Spleen (tissue), 11 donors: ENCODE data around the gene KCNC1. TPM values are rescaled to one million over a fixed set of nuclear protein-coding genes. Genes with fewer than 3 reads are reported as not detected.

Source experiments
- DNase-seq: peaks from one replicate; pipeline ENCODE4 v3.0.0-alpha.2; 2020
- H3K27ac ChIP-seq, 8 donors: fragments of 200-600 bp; sonication (generic) in 7 of 8; 1 replicate in 4 of 8; 2 replicates in 4 of 8; pipeline versions ENCODE4 v1.5.0 to v1.8.0; 2016 to 2021; ENCODE audit warnings: inconsistent platforms in 4 of 8, mild to moderate bottlenecking in 4 of 8, moderate library complexity in 1 of 8
- H3K27me3 ChIP-seq, 7 donors: fragments of 200-600 bp; sonication (generic) in 6 of 7; replicated peaks in 1 of 7; 1 replicate in 4 of 7; 2 replicates in 3 of 7; pipeline versions ENCODE4 v1.5.0 to v1.8.0; 2016 to 2021; ENCODE audit warnings: inconsistent platforms in 3 of 7, mild to moderate bottlenecking in 1 of 7
- H3K36me3 ChIP-seq, 6 donors: fragments of 200-600 bp; sonication (generic) in 5 of 6; 1 replicate in 4 of 6; 2 replicates in 2 of 6; pipeline versions ENCODE4 v1.5.0 to v1.8.0; 2016 to 2021; ENCODE audit warnings: inconsistent platforms in 2 of 6
- H3K4me1 ChIP-seq, 6 donors: fragments of 200-600 bp; sonication (generic) in 5 of 6; 1 replicate in 3 of 6; 2 replicates in 3 of 6; pipeline versions ENCODE4 v1.5.0 to v1.8.0; 2016 to 2021; ENCODE audit warnings: inconsistent platforms in 3 of 6
- H3K4me3 ChIP-seq, 8 donors: fragments of 200-600 bp; sonication (generic) in 7 of 8; 1 replicate in 4 of 8; 2 replicates in 4 of 8; pipeline versions ENCODE4 v1.5.0 to v1.8.0; 2016 to 2021; ENCODE audit warnings: inconsistent platforms in 4 of 8, mild to moderate bottlenecking in 4 of 8, moderate library complexity in 2 of 8
- H3K9me3 ChIP-seq, 8 donors: fragments of 200-600 bp; sonication (generic) in 7 of 8; 1 replicate in 4 of 8; 2 replicates in 4 of 8; pipeline versions ENCODE4 v1.5.0 to v1.8.0; 2016 to 2021; ENCODE audit warnings: inconsistent platforms in 4 of 8
- POLR2A ChIP-seq, 3 donors: fragments of 450-650 bp; IDR thresholded peaks; one replicate each; pipeline ENCODE4 v1.5.1; 2017; ENCODE audit warnings: antibody characterized with exemption in 3 of 3, mild to moderate bottlenecking in 1 of 3
- POLR2AphosphoS5 ChIP-seq, 3 donors: sonication (generic); formaldehyde crosslinking; IDR thresholded peaks; one replicate each; pipeline ENCODE4 v1.5.1; 2017; ENCODE audit warnings: antibody characterized with exemption in 3 of 3
- WGBS, 5 donors: extraction: QIAGEN DNeasy Blood & Tissue Kit in 3 of 5; methylation state at CpG; one replicate each; pipeline versions ENCODE4 v1.1.5 to v1.1.7; 2013 to 2018; 5-methylcytosine and 5-hydroxymethylcytosine counted together
- intact Hi-C: fragments of 100-400 bp; cut with DNase I; formaldehyde crosslinking; loops from one replicate; pipeline ENCODE4 v1.15.0; 2023; ENCODE audit warnings: low total_unique reads
- polyA plus RNA-seq, 3 donors: library from polyadenylated mRNA; stranded (reverse); fragments of 200-250 nt; gene quantifications; one replicate each; pipeline ENCODE4 v1.2.1, GENCODE V29; 2013
- total RNA-seq, 7 donors: library from RNA; depleted of rRNA in 3 of 7; stranded (reverse); fragments of >200 nt in 3 of 7; fragmentation: NEBNext Ultra II Directional in 4 of 7; extraction: Animal tissue kit (Norgen Biotek cat#: 25700) in 4 of 7; gene quantifications; one replicate each; pipeline versions ENCODE4 v1.1.0 to v1.2.1, GENCODE V29; 2016 to 2021
- TF ChIP-seq, protein P1 (sequence below), 11 experiments: fragments of 200-600 bp in 7 of 11; fragments of 450-650 bp in 4 of 11; sonication (generic) in 4 of 11; IDR thresholded peaks in 8 of 11; conservative IDR thresholded peaks in 3 of 11; 1 replicate in 7 of 11; 2 replicates in 4 of 11; pipeline versions ENCODE4 v1.4.0 to v1.8.0; 2016 to 2021; ENCODE audit warnings: antibody characterized with exemption in 11 of 11, inconsistent platforms in 4 of 11, mild to moderate bottlenecking in 1 of 11
- donor health status: healthy with polysubstance abuse.
- donor health status: DM: no; HTN: no; CAD: no; lungs with moderate emphysema.
- donor health status: DM: no; HTN: no; CAD: no.
- donor health status: Bipolar disorder and iron deficiency.
- donor health status: healthy.
- donor health status: DM: no; HTN: no; CAD: no.
- donor health status: DM: yes; HTN: yes; CAD: no.

Gene KCNC1
- total and polyA plus RNA-seq, 10 donors, result not detected

DNA sequence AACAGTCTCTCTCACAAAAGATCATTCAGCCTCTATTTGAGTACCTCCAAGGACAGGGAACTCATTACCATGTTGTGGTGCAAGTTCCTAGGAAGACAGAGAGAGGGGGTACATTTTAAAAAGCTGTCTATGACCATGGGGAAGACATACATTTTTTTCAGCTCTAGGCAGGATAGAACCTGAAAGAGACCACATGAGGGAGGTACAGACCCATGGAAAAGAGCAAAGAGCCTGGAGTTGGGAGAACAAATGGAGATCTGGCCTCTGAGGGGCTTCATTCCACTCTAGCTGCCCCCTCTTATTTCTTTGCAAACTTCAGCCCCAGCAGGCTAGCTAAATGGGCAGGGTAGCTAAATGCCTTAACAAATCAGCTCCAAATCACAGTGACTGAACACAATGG, 36.3 kb downstream of the KCNC1 start:
- H3K27me3 ChIP-seq, result no peaks in the 10 kb centered on the region
- no peak for DNase-seq
- intact Hi-C loops, result no loop called here

DNA sequence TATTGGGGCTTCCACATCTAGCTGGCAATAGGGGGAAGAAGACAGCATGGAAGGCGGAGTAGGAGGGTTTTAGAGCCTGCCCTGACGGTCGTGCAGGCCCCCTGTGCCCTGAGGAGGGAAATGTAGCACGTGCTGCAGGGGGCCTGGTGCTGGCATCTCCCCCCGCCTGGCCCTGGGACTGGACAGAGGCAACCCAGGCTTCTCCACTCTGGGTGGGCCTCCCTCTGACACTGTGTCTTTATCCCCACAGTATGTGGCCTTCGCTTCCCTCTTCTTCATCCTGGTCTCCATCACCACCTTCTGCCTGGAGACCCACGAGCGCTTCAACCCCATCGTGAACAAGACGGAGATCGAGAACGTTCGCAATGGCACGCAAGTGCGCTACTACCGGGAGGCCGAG, 36.8 kb downstream of the KCNC1 start:
- Histone ChIP-seq H3K4me1 (no peaks in the 10 kb centered on the region), H3K27ac (no peak overlapping the region), H3K27me3 (no peaks in the 10 kb centered on the region), H3K36me3 (no peaks in the 10 kb centered on the region), H3K9me3 (no peaks in the 10 kb centered on the region), H3K4me3 (no peak overlapping the region)
- intact Hi-C loops, result no loop called here
- WGBS, 5 donors, result 90 to 94% (median 92%) methylated on average over 17 of the region's 17 CpGs
- TF ChIP-seq POLR2A (IDR thresholded peaks at IDR 0.05) (no peak), POLR2AphosphoS5 (IDR thresholded peaks at IDR 0.05) (no peak)
- TF ChIP-seq, protein P1, sequence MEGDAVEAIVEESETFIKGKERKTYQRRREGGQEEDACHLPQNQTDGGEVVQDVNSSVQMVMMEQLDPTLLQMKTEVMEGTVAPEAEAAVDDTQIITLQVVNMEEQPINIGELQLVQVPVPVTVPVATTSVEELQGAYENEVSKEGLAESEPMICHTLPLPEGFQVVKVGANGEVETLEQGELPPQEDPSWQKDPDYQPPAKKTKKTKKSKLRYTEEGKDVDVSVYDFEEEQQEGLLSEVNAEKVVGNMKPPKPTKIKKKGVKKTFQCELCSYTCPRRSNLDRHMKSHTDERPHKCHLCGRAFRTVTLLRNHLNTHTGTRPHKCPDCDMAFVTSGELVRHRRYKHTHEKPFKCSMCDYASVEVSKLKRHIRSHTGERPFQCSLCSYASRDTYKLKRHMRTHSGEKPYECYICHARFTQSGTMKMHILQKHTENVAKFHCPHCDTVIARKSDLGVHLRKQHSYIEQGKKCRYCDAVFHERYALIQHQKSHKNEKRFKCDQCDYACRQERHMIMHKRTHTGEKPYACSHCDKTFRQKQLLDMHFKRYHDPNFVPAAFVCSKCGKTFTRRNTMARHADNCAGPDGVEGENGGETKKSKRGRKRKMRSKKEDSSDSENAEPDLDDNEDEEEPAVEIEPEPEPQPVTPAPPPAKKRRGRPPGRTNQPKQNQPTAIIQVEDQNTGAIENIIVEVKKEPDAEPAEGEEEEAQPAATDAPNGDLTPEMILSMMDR (IDR thresholded peaks at IDR 0.05 in 8 of 11, conservative IDR thresholded peaks at IDR 0.05 in 3 of 11), result no peak
- no peak for DNase-seq

More for the DNA sequence above, 36.3 kb downstream of the KCNC1 start:
- Histone ChIP-seq H3K27ac (no peak overlapping the region), H3K9me3 (no peaks in the 10 kb centered on the region), H3K4me3 (no peak overlapping the region), H3K4me1 (no peaks in the 10 kb centered on the region), H3K36me3 (no peaks in the 10 kb centered on the region)
- TF ChIP-seq POLR2A (IDR thresholded peaks at IDR 0.05) (no peak), POLR2AphosphoS5 (IDR thresholded peaks at IDR 0.05) (no peak)
- TF ChIP-seq, protein P1 (IDR thresholded peaks at IDR 0.05 in 8 of 11, conservative IDR thresholded peaks at IDR 0.05 in 3 of 11), result no peak

DNA sequence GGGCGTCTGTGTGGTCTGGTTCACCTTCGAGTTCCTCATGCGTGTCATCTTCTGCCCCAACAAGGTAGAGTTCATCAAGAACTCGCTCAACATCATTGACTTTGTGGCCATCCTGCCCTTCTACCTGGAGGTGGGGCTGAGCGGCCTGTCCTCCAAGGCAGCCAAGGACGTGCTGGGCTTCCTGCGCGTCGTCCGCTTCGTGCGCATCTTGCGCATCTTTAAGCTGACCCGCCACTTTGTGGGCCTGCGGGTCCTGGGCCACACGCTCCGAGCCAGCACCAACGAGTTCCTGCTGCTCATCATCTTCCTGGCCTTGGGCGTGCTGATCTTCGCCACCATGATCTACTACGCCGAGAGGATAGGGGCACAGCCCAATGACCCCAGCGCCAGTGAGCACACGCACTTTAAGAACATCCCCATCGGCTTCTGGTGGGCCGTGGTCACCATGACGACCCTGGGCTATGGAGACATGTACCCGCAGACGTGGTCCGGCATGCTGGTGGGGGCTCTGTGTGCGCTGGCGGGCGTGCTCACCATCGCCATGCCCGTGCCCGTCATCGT, 37.3 kb downstream of the KCNC1 start:
- 94 to 97% (median 95%) methylated on average over 37 of the region's 37 CpGs for WGBS, 5 donors
- intact Hi-C loops, result no loop called here
- Histone ChIP-seq H3K9me3 (no peaks in the 10 kb centered on the region), H3K4me3 (no peak overlapping the region), H3K4me1 (no peaks in the 10 kb centered on the region), H3K36me3 (no peaks in the 10 kb centered on the region), H3K27ac (no peak overlapping the region), H3K27me3 (no peaks in the 10 kb centered on the region)
- TF ChIP-seq POLR2A (IDR thresholded peaks at IDR 0.05) (no peak), POLR2AphosphoS5 (IDR thresholded peaks at IDR 0.05) (no peak)
- TF ChIP-seq, protein P1 (IDR thresholded peaks at IDR 0.05 in 8 of 11, conservative IDR thresholded peaks at IDR 0.05 in 3 of 11), result no peak
- DNase-seq, result peak; percentile 66

DNA sequence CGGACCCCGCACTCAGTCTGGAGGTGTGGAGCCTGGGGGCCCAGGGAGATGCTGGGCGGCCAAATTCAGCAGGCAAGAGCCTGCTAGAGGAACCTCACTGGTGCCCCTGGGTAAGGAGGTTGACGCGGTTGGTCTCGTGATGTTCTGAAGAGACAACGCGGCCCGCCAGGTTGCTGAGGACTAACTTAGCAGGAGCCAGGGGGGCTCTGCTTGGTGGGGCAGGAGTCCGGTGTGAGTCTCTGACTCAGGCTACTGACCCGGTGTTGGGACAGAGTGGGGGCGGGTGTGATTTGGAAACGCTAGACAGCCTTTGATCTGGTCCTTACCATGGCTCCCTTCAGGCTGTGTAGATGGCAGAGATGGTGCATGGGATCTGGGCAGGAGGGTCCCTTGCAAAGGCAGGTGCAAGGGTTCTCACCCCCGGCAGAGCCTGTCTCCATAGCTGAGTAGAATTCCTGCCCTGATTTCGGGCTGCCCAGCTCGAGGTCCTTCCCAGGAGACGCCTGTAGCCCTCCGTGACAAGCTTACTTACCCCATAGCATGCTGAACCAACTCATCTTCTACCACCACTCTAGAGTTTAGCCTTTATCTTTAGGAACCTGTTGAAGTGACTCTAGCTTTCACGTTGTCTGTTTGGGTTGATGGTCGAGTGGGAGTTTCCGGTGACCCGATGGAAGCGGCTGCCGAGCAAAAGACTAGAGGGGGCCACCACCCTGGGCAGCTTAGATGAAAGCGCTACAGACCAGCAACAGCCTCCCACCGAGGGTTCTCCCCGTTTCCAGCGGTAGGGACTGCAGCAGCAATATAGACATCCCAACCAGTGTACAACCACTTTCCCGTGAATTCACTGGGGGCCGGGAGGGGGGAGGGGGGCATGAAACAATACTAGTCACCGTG, 38.4 kb downstream of the KCNC1 start:
- WGBS, 5 donors, result 90 to 93% (median 91%) methylated on average over 25 to 31 of the region's 31 CpGs
- peak; percentile 66 for DNase-seq
- TF ChIP-seq POLR2AphosphoS5 (IDR thresholded peaks at IDR 0.05), result no peak
- no peak for TF ChIP-seq POLR2A (IDR thresholded peaks at IDR 0.05)
- TF ChIP-seq, protein P1 (IDR thresholded peaks at IDR 0.05 in 8 of 11, conservative IDR thresholded peaks at IDR 0.05 in 3 of 11), result no peak
- Histone ChIP-seq H3K9me3 (no peaks in the 10 kb centered on the region), H3K36me3 (no peaks in the 10 kb centered on the region), H3K27me3 (no peaks in the 10 kb centered on the region), H3K4me3 (no peak overlapping the region), H3K27ac (no peak overlapping the region), H3K4me1 (no peaks in the 10 kb centered on the region)
- intact Hi-C loops, result no loop called here
